Measurements from ENCODE around the gene RNF169. TPM values are rescaled to one million over a fixed set of nuclear protein-coding genes. Genes with fewer than 3 reads are reported as not detected.

The RNF169 gene
- total RNA-seq, 3 donors from 2014 or later: 12.5 to 22.0 (median 14.0) TPM

DNA sequence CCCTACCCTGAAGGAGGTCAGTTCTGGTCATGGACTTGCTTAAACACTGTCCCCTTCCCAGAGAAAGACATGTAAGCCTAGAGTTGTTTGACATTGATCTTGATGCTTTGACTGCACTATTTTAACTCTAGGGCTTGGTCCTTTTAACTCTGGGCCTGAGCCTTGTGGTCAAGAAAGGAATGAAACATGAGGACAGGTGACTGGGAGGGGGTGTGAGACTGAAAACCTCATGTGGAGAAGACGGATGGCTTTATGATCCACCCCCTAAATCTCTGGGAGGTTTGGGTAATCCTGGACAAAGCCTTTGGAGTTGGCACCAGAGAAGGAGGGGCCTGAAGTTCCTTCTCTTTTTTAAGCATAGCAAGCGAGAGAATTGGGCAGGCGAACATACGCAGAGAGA is 35.0 kb upstream of the RNF169 start:
- TF ChIP-seq, protein P1, sequence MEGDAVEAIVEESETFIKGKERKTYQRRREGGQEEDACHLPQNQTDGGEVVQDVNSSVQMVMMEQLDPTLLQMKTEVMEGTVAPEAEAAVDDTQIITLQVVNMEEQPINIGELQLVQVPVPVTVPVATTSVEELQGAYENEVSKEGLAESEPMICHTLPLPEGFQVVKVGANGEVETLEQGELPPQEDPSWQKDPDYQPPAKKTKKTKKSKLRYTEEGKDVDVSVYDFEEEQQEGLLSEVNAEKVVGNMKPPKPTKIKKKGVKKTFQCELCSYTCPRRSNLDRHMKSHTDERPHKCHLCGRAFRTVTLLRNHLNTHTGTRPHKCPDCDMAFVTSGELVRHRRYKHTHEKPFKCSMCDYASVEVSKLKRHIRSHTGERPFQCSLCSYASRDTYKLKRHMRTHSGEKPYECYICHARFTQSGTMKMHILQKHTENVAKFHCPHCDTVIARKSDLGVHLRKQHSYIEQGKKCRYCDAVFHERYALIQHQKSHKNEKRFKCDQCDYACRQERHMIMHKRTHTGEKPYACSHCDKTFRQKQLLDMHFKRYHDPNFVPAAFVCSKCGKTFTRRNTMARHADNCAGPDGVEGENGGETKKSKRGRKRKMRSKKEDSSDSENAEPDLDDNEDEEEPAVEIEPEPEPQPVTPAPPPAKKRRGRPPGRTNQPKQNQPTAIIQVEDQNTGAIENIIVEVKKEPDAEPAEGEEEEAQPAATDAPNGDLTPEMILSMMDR (IDR thresholded peaks at IDR 0.05): no peak
- ATAC-seq: no peak
- intact Hi-C loops (cut with DNase I, micrococcal nuclease): no loop called here

DNA sequence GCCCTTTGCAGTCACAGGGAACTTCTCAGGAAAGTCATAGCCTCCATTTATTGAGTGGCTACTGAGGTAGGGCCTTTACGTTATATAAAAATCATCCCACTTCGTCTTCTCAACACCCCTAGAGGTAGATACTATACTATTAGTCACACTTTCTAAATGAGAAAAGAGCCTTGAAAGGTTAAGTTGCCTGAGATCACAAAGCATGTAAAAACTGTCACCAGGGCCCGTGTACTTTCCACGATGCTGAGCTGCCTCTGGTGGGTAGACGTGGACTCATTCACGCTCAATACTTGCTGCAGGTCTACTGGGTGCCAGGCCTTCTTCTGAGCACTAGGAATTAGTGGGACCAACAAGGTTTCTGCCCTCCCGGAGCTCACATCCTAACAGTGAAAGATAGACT is 33.7 kb upstream of the RNF169 start:
- TF ChIP-seq, protein P1 (IDR thresholded peaks at IDR 0.05): no peak
- H3K36me3 ChIP-seq (ENCODE audit: low read depth): no peaks in the 10 kb centered on the region
- ATAC-seq (no peak), DNase-seq (no peak)
- intact Hi-C loops (cut with DNase I, micrococcal nuclease): no loop called here
- no peak overlapping the region for H3K4me3 ChIP-seq
- H3K9me3 ChIP-seq: no peaks in the 10 kb centered on the region
- H3K4me1 ChIP-seq (ENCODE audit: low read depth): no peaks in the 10 kb centered on the region

More for the DNA sequence above, 35.0 kb upstream of the RNF169 start:
- Histone ChIP-seq H3K9me3 (no peaks in the 10 kb centered on the region), H3K36me3 (ENCODE audit: low read depth) (no peaks in the 10 kb centered on the region), H3K4me1 (ENCODE audit: low read depth) (no peaks in the 10 kb centered on the region), H3K4me3 (no peak overlapping the region)
- no peak for DNase-seq

DNA sequence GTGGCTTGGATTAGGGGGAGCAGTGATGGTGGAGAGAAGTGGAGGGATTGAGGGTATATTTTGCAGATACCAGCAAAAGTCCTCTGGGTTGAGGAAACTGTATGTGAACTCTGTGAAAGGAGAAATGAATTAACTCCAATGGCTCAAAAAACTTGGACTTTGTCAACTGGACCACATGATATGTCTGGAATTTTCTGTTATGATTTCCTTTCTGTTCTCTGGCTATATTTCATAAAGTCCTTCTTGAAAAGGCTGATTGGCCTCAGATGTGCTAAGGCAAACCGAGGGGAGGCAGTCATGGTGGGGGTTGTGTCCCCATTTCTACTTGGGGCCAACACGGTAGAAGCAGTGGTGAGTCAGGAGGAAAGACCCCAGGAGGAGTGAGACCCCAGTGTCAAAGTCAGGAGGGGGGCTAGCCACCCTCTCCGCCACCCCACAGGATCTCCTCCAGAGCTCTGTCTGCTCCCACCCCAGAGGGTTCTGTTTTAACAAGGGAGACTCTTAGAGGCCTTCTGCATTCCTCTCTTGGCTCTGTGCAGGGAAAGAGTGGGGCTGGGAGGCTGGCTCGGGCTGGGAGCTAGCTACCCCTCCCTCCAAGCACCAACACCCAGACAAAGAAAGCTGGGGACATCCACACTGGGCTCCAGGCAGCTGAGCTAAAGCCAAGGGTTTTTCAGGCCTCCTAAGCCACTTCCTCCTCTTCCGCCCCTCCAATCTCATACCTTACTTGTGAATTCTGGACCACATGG is 31.3 kb upstream of the RNF169 start:
- H3K36me3 ChIP-seq (ENCODE audit: low read depth): no peaks in the 10 kb centered on the region
- peak; percentile 7 for ATAC-seq
- TF ChIP-seq, protein P1 (IDR thresholded peaks at IDR 0.05): no peak
- intact Hi-C loops (cut with DNase I, micrococcal nuclease): no loop called here
- DNase-seq: no peak
- no peaks in the 10 kb centered on the region for H3K4me1 ChIP-seq (ENCODE audit: low read depth)
- no peaks in the 10 kb centered on the region for H3K9me3 ChIP-seq
- no peak overlapping the region for H3K4me3 ChIP-seq

DNA sequence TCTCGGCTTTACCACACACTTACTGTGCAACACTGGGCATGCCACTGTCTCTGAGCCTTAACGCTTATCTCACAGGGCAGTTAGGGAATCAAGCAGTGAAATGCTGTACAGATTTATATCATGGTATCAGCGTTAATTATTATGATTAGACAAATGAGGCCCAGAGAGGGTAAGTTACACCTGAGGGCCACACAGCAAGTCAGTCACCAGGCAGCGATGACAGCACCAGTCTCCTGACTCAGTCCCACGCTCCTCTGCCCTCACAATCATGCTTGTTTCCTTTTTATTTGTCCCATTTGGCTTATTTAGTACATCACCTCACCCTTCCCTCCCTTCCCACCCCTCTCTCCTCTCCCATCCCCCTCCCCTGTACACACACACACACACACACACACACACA is 29.6 kb upstream of the RNF169 start:
- Histone ChIP-seq H3K9me3 (no peaks in the 10 kb centered on the region), H3K4me3 (no peak overlapping the region), H3K36me3 (ENCODE audit: low read depth) (no peaks in the 10 kb centered on the region), H3K4me1 (ENCODE audit: low read depth) (no peaks in the 10 kb centered on the region)
- intact Hi-C loops (cut with DNase I, micrococcal nuclease): no loop called here
- no peak for DNase-seq
- ATAC-seq: no peak
- TF ChIP-seq, protein P1 (IDR thresholded peaks at IDR 0.05): no peak

DNA sequence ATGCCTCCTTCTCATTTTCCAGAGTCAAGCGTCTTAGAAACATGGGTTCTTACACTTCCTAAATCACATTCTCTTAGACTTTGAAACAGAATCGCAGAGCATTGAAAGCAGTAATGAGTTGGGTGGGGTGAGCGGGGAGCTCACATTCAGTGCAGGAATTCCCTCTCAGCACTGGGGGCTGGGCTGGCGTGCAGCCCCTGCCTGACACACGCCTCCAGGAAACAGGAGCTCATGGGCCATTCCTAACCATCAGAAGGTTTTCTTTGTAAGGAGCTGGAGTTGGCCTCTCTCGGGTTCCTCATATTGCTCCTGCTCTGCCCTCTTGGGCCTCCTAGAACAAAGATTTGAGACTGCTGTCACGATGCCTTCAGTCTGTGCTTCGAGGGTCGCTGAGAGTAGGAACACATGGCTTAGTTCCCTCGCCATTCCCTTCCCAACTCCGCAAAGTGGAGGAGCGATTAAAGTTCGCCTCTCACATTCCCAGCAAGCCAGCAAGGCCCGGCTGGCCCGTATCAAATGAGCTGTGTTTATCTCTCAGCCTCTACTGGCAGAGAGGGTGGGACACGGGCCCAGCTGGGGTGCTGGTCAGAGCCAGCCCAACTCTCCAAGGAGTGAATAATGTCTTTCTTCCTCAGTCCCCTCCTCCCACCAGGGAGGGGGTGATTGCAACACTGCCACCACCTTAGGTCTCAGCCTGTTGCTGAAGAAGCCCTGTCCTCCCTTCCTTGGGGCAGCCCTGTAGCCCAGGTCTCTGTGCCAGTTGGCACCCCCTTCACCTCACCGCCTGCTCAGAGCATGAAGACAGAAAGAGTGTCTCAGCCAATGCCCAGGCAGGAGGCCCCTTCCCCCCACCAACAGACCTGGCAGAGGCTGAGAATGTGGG is 27.8 kb upstream of the RNF169 start:
- Histone ChIP-seq H3K36me3 (ENCODE audit: low read depth) (no peaks in the 10 kb centered on the region), H3K9me3 (no peaks in the 10 kb centered on the region), H3K4me3 (no peak overlapping the region), H3K4me1 (ENCODE audit: low read depth) (no peaks in the 10 kb centered on the region)
- DNase-seq (peak; percentile 55 to 72 (median 64)), ATAC-seq (peak; percentile 72)
- TF ChIP-seq, protein P1 (IDR thresholded peaks at IDR 0.05): no peak
- intact Hi-C loops (cut with DNase I, micrococcal nuclease): no loop called here

Data from mucosa of descending colon (tissue), 3 donors.